H9 (cell line): ENCODE measurements around the gene DNAI1. TPM values are rescaled to one million over a fixed set of nuclear protein-coding genes. Genes with fewer than 3 reads are reported as not detected.

Source experiments
- DNase-seq: peaks from one replicate; pipeline ENCODE4 v3.0.0-alpha.2; 2017
- H2AFZ ChIP-seq: one replicate; pipeline ENCODE4 v1.6.1; 2013; ENCODE audit warnings: mild to moderate bottlenecking, low read length, control low read depth, moderate library complexity
- H2AK5ac ChIP-seq: 2 replicates; pipeline ENCODE4 v1.6.1; 2013; ENCODE audit warnings: low read length, control low read depth, mixed read lengths; ENCODE audit not compliant: insufficient read length
- H2BK120ac ChIP-seq: one replicate; pipeline ENCODE4 v1.6.1; 2013; ENCODE audit warnings: low read depth, mild to moderate bottlenecking, low read length, control low read depth, inconsistent platforms; ENCODE audit not compliant: poor library complexity, severe bottlenecking
- H2BK12ac ChIP-seq: 2 replicates; pipeline ENCODE4 v1.6.1; 2013; ENCODE audit warnings: low read length, control low read depth, mixed read lengths, low read depth; ENCODE audit not compliant: insufficient read length
- H2BK15ac ChIP-seq: 2 replicates; pipeline ENCODE4 v1.6.1; 2013; ENCODE audit warnings: low read depth, low read length, control low read depth
- H2BK20ac ChIP-seq: one replicate; pipeline ENCODE4 v1.6.1; 2013; ENCODE audit warnings: low read depth, mild to moderate bottlenecking, low read length, control low read depth, inconsistent platforms; ENCODE audit not compliant: poor library complexity, severe bottlenecking
- H2BK5ac ChIP-seq: 2 replicates; pipeline ENCODE4 v1.6.1; 2013; ENCODE audit warnings: low read length, control low read depth, mixed read lengths; ENCODE audit not compliant: insufficient read length
- H3K14ac ChIP-seq: 2 replicates; pipeline ENCODE4 v1.6.1; 2013; ENCODE audit warnings: low read length, control low read depth; ENCODE audit not compliant: insufficient read depth
- H3K18ac ChIP-seq: 2 replicates; pipeline ENCODE4 v1.6.1; 2013; ENCODE audit warnings: low read depth, mild to moderate bottlenecking, mixed read lengths, low read length, control low read depth; ENCODE audit not compliant: insufficient read length
- H3K23ac ChIP-seq: 2 replicates; pipeline ENCODE4 v1.6.1; 2013; ENCODE audit warnings: low read length, control low read depth, mixed read lengths, low read depth; ENCODE audit not compliant: insufficient read length
- H3K23me2 ChIP-seq: 2 replicates; pipeline ENCODE4 v1.6.1; 2013; ENCODE audit warnings: low read depth, mild to moderate bottlenecking, mixed read lengths, low read length, control low read depth; ENCODE audit not compliant: insufficient read length, poor library complexity, severe bottlenecking
- H3K27ac ChIP-seq: 2 replicates; pipeline ENCODE4 v1.5.1; 2013; ENCODE audit warnings: low read length, control low read depth, mixed read lengths, low read depth; ENCODE audit not compliant: insufficient read length
- H3K27me3 ChIP-seq: 2 replicates; pipeline ENCODE4 v1.6.1; 2013; ENCODE audit warnings: low read length, control low read depth, inconsistent platforms; ENCODE audit not compliant: insufficient read depth
- H3K4ac ChIP-seq: 2 replicates; pipeline ENCODE4 v1.6.1; 2013; ENCODE audit warnings: low read depth, mild to moderate bottlenecking, control low read depth, inconsistent platforms, low read length, moderate library complexity
- H3K4me1 ChIP-seq: 2 replicates; pipeline ENCODE4 v1.6.1; 2013; ENCODE audit warnings: low read length, control low read depth, inconsistent platforms; ENCODE audit not compliant: insufficient read depth
- H3K4me2 ChIP-seq: 2 replicates; pipeline ENCODE4 v1.6.1; 2013; ENCODE audit warnings: low read length, control low read depth, mixed read lengths; ENCODE audit not compliant: insufficient read length, insufficient read depth
- H3K56ac ChIP-seq: 2 replicates; pipeline ENCODE4 v1.6.1; 2013; ENCODE audit warnings: low read depth, mild to moderate bottlenecking, mixed read lengths, low read length, control low read depth; ENCODE audit not compliant: insufficient read length
- H3K79me1 ChIP-seq: 2 replicates; pipeline ENCODE4 v1.6.1; 2013; ENCODE audit warnings: low read depth, mild to moderate bottlenecking, moderate library complexity, low read length, control low read depth, inconsistent platforms; ENCODE audit not compliant: insufficient read depth, poor library complexity, severe bottlenecking
- H3K79me2 ChIP-seq: 2 replicates; pipeline ENCODE4 v1.6.1; 2013; ENCODE audit warnings: low read length, control low read depth, inconsistent platforms; ENCODE audit not compliant: insufficient read depth
- H3K9ac ChIP-seq: 2 replicates; pipeline ENCODE4 v1.6.1; 2013; ENCODE audit warnings: low read length, control low read depth, mixed read lengths; ENCODE audit not compliant: insufficient read length; ENCODE audit errors: extremely low read depth
- H3K9me3 ChIP-seq: one replicate; pipeline ENCODE4 v1.6.1; 2013; ENCODE audit warnings: low read depth, low read length, inconsistent platforms; ENCODE audit not compliant: control insufficient read depth
- H3T11ph ChIP-seq: one replicate; pipeline ENCODE4 v1.6.1; 2013; ENCODE audit warnings: mild to moderate bottlenecking, low read length, control low read depth, inconsistent platforms
- H4K20me1 ChIP-seq: one replicate; pipeline ENCODE4 v1.6.1; 2013; ENCODE audit not compliant: control insufficient read depth, insufficient read length, insufficient read depth
- H4K5ac ChIP-seq: 2 replicates; pipeline ENCODE4 v1.6.1; 2013; ENCODE audit warnings: low read depth, mild to moderate bottlenecking, mixed read lengths, low read length, control low read depth; ENCODE audit not compliant: insufficient read length
- H4K8ac ChIP-seq: replicated peaks from 2 replicates; pipeline ENCODE4 v1.6.1; 2013; ENCODE audit warnings: low read length, control low read depth, mixed read lengths, low read depth; ENCODE audit not compliant: insufficient read length
- H4K91ac ChIP-seq: 2 replicates; pipeline ENCODE4 v1.6.1; 2013; ENCODE audit warnings: low read depth, mild to moderate bottlenecking, moderate library complexity, mixed read lengths, low read length, control low read depth; ENCODE audit not compliant: insufficient read length
- H3K27ac Mint-ChIP-seq, 3 experiments: 2 replicates in 2 of 3; 3 replicates in 1 of 3; pipeline ENCODE4 v1.8.0; 2020 to 2021; ENCODE audit warnings: mixed read lengths in 3 of 3, mild to moderate bottlenecking in 1 of 3, moderate library complexity in 1 of 3
- H3K27me3 Mint-ChIP-seq: 2 replicates; pipeline ENCODE4 v1.8.0; 2021; ENCODE audit warnings: low read depth, mild to moderate bottlenecking, moderate library complexity, mixed read lengths
- H3K36me3 Mint-ChIP-seq, 3 experiments: 2 replicates in 2 of 3; 3 replicates in 1 of 3; pipeline ENCODE4 v1.8.0; 2020 to 2021; ENCODE audit warnings: low read depth in 3 of 3, mixed read lengths in 3 of 3; ENCODE audit not compliant: insufficient read depth in 1 of 3
- H3K4me1 Mint-ChIP-seq, 2 experiments: 2 replicates each; pipeline ENCODE4 v1.8.0; 2020; ENCODE audit warnings: mixed read lengths in 2 of 2
- H3K4me3 Mint-ChIP-seq, 2 experiments: 2 replicates in 1 of 2; 3 replicates in 1 of 2; pipeline ENCODE4 v1.8.0; 2020 to 2021; ENCODE audit warnings: mild to moderate bottlenecking in 2 of 2, mixed read lengths in 2 of 2, moderate library complexity in 1 of 2
- H3K9me3 Mint-ChIP-seq, 2 experiments: 2 replicates in 1 of 2; 3 replicates in 1 of 2; pipeline ENCODE4 v1.8.0; 2020; ENCODE audit warnings: mild to moderate bottlenecking in 2 of 2, mixed read lengths in 2 of 2, moderate library complexity in 1 of 2
- WGBS: extraction: QIAGEN DNeasy Blood & Tissue Kit; methylation state at CpG from one replicate; pipeline ENCODE4 v1.1.7; 2013; ENCODE audit warnings: missing lambda C conversion rate, low lambda C conversion rate, mixed read lengths; ENCODE audit not compliant: insufficient read length; ENCODE audit errors: extremely low coverage; 5-methylcytosine and 5-hydroxymethylcytosine counted together
- total RNA-seq: library from RNA; stranded (reverse); gene quantifications from 2 replicates; pipeline ENCODE4 v1.2.1, GENCODE V29; 2021
- TF ChIP-seq, protein P1 (sequence below): fragments of 200-600 bp; sonication (generic); conservative IDR thresholded peaks from 3 replicates; pipeline ENCODE4 v1.8.0; 2021; ENCODE audit warnings: antibody characterized with exemption, mild to moderate bottlenecking

The DNAI1 gene
- total RNA-seq, 1 experiment from 2014 or later, result 0.22 TPM

DNA sequence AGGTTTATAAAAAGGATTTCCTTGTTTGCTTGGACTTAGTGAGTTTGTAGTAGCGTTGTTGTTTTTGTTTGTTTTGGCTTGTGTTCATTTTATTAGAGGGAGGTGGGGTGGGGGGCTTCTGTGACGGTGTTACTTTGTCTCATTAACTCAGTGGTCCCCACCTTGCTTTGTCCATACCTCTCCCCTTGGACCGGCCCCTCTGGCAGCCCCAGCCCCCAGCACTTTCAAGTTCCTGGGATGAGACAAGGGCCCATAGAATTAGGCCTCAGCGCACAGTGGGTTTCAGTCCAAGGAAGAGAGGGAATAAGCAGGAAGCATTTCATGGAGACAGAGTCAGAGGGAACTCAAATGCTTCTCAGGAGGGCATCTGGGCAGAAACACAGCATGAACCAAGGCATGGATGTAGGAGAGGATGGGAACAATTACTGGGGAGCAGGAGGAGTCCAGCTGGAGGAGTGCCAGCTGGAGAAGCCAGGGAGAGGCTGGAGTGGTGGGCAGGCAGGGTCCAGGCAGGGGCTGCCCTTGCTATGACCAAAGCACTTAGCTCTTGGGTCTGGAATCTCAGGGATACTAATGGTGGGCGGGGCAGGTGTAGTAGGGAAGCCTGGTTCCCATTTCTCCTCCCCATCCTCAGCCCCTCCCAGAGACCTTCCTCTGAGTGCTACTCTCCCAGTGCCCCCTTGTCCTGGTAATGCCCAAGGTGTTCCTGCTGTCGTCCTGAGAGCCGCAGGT, 87.7 kb downstream of the DNAI1 start:
- H3K4me1 Mint-ChIP-seq, result peaks cover 0 to 6% of the 10 kb centered on the region in 2 experiments; a peak in 2 of 4 replicates
- no CpG with 5 or more reads among the region's 7 CpGs for WGBS
- peaks cover 16% of the 10 kb centered on the region for H3K27me3 Mint-ChIP-seq

More for the DNA sequence above, 87.7 kb downstream of the DNAI1 start:
- TF ChIP-seq, protein P1, sequence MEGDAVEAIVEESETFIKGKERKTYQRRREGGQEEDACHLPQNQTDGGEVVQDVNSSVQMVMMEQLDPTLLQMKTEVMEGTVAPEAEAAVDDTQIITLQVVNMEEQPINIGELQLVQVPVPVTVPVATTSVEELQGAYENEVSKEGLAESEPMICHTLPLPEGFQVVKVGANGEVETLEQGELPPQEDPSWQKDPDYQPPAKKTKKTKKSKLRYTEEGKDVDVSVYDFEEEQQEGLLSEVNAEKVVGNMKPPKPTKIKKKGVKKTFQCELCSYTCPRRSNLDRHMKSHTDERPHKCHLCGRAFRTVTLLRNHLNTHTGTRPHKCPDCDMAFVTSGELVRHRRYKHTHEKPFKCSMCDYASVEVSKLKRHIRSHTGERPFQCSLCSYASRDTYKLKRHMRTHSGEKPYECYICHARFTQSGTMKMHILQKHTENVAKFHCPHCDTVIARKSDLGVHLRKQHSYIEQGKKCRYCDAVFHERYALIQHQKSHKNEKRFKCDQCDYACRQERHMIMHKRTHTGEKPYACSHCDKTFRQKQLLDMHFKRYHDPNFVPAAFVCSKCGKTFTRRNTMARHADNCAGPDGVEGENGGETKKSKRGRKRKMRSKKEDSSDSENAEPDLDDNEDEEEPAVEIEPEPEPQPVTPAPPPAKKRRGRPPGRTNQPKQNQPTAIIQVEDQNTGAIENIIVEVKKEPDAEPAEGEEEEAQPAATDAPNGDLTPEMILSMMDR, result no peak
- no peak overlapping the region for H3K4ac ChIP-seq
- no peak overlapping the region for H3K56ac ChIP-seq
- H3K9me3 ChIP-seq, result no peaks in the 10 kb centered on the region
- no peak overlapping the region for H3K27ac ChIP-seq
- H3T11ph ChIP-seq, result no peak overlapping the region
- no peaks in the 10 kb centered on the region for H3K23me2 ChIP-seq
- Mint-ChIP-seq H3K27ac (no peak overlapping the region; a peak in 1 of 7 replicates), H3K4me3 (no peak overlapping the region), H3K9me3 (no peaks in the 10 kb centered on the region), H3K36me3 (no peaks in the 10 kb centered on the region)
- no peak overlapping the region for H2AFZ ChIP-seq
- no peak overlapping the region for H2AK5ac ChIP-seq
- no peaks in the 10 kb centered on the region for H3K4me1 ChIP-seq
- no peak overlapping the region for H4K5ac ChIP-seq
- no peak overlapping the region for H3K4me2 ChIP-seq
- H3K18ac ChIP-seq, result no peak overlapping the region
- H3K14ac ChIP-seq, result no peak overlapping the region
- H2BK120ac ChIP-seq, result no peak overlapping the region
- H2BK5ac ChIP-seq, result no peak overlapping the region
- H3K9ac ChIP-seq, result no peak overlapping the region
- H3K23ac ChIP-seq, result no peak overlapping the region
- H2BK15ac ChIP-seq, result no peak overlapping the region
- H2BK20ac ChIP-seq, result no peak overlapping the region
- H3K79me1 ChIP-seq, result no peaks in the 10 kb centered on the region
- no peaks in the 10 kb centered on the region for H3K79me2 ChIP-seq
- no peak for DNase-seq
- no peak overlapping the region for H4K8ac ChIP-seq
- no peak overlapping the region for H2BK12ac ChIP-seq
- no peaks in the 10 kb centered on the region for H4K20me1 ChIP-seq
- no peaks in the 10 kb centered on the region for H3K27me3 ChIP-seq
- H4K91ac ChIP-seq, result no peak overlapping the region
